Chondrocyte (in vitro differentiated cells): Measurements from ENCODE around the gene SLC16A8. TPM values are rescaled to one million over a fixed set of nuclear protein-coding genes. Genes with fewer than 3 reads are reported as not detected.

Source experiments
- DNase-seq: peaks from one replicate; pipeline ENCODE4 v3.0.0; 2021; ENCODE audit warnings: mixed read lengths, low spot score
- H3K27ac Mint-ChIP-seq: one replicate; pipeline ENCODE4 v1.8.0; 2021; ENCODE audit warnings: mild to moderate bottlenecking, moderate library complexity, mixed read lengths; ENCODE audit not compliant: unreplicated experiment
- H3K27me3 Mint-ChIP-seq: 2 replicates; pipeline ENCODE4 v1.8.0; 2021; ENCODE audit warnings: low read depth, mixed read lengths
- H3K36me3 Mint-ChIP-seq: 2 replicates; pipeline ENCODE4 v1.8.0; 2021; ENCODE audit warnings: low read depth, mixed read lengths
- H3K4me1 Mint-ChIP-seq: 2 replicates; pipeline ENCODE4 v1.8.0; 2021; ENCODE audit warnings: low read depth, mild to moderate bottlenecking, mixed read lengths
- H3K4me3 Mint-ChIP-seq: one replicate; pipeline ENCODE4 v1.8.0; 2021; ENCODE audit warnings: mild to moderate bottlenecking, moderate library complexity, mixed read lengths; ENCODE audit not compliant: unreplicated experiment
- H3K9me3 Mint-ChIP-seq: 2 replicates; pipeline ENCODE4 v1.8.0; 2021; ENCODE audit warnings: low read depth, mixed read lengths
- CTCF ChIP-seq: fragments of 200-600 bp; sonication (generic); IDR thresholded peaks from 2 replicates; pipeline ENCODE4 v1.5.0; 2021; ENCODE audit warnings: antibody characterized with exemption, mild to moderate bottlenecking, moderate library complexity
- total RNA-seq: library from RNA; stranded (reverse); gene quantifications from 3 replicates; pipeline ENCODE4 v1.2.1, GENCODE V29; 2021

Gene SLC16A8
- total RNA-seq, 1 donor from 2014 or later: 0.50 TPM

GRCh38 chr22:38036392-38037062, 47.5 kb downstream of the SLC16A8 start:
- H3K36me3 Mint-ChIP-seq: no peaks in the 10 kb centered on the region
- no peak overlapping the region for H3K4me3 Mint-ChIP-seq
- no peaks in the 10 kb centered on the region for H3K9me3 Mint-ChIP-seq
- H3K27me3 Mint-ChIP-seq: no peaks in the 10 kb centered on the region
- H3K27ac Mint-ChIP-seq: peak overlapping the region; percentile 43
- peaks cover 32% of the 10 kb centered on the region for H3K4me1 Mint-ChIP-seq
- DNase-seq: no peak
- no peak for TF ChIP-seq CTCF

GRCh38 chr22:38035530-38035885, 48.5 kb downstream of the SLC16A8 start:
- Mint-ChIP-seq H3K9me3 (no peaks in the 10 kb centered on the region), H3K36me3 (no peaks in the 10 kb centered on the region), H3K27me3 (no peaks in the 10 kb centered on the region), H3K4me1 (peaks cover 32% of the 10 kb centered on the region), H3K27ac (no peak overlapping the region), H3K4me3 (no peak overlapping the region)
- no peak for DNase-seq
- no peak for TF ChIP-seq CTCF

- H3K4me1 Mint-ChIP-seq: peaks cover 32% of the 10 kb centered on the region
- H3K9me3 Mint-ChIP-seq: no peaks in the 10 kb centered on the region
- no peak for DNase-seq
- no peaks in the 10 kb centered on the region for H3K27me3 Mint-ChIP-seq
- H3K27ac Mint-ChIP-seq: peak overlapping the region; percentile 59
- H3K4me3 Mint-ChIP-seq: no peak overlapping the region
- no peak for TF ChIP-seq CTCF
- H3K36me3 Mint-ChIP-seq: no peaks in the 10 kb centered on the region
Measured at GRCh38 chr22:38034884-38035529, 49.0 kb downstream of the SLC16A8 start.

GRCh38 chr22:38034278-38034882, 49.6 kb downstream of the SLC16A8 start:
- H3K36me3 Mint-ChIP-seq: no peaks in the 10 kb centered on the region
- H3K4me1 Mint-ChIP-seq: peaks cover 32% of the 10 kb centered on the region
- no peak overlapping the region for H3K4me3 Mint-ChIP-seq
- peak overlapping the region; percentile 45 for H3K27ac Mint-ChIP-seq
- H3K9me3 Mint-ChIP-seq: no peaks in the 10 kb centered on the region
- no peaks in the 10 kb centered on the region for H3K27me3 Mint-ChIP-seq
- no peak for DNase-seq
- no peak for TF ChIP-seq CTCF

GRCh38 chr22:38033522-38034277, 50.3 kb downstream of the SLC16A8 start:
- TF ChIP-seq CTCF: no peak
- no peaks in the 10 kb centered on the region for H3K9me3 Mint-ChIP-seq
- no peak overlapping the region for H3K4me3 Mint-ChIP-seq
- H3K27ac Mint-ChIP-seq: peak overlapping the region; percentile 45
- no peaks in the 10 kb centered on the region for H3K36me3 Mint-ChIP-seq
- peaks cover 2% of the 10 kb centered on the region for H3K27me3 Mint-ChIP-seq
- peaks cover 27% of the 10 kb centered on the region for H3K4me1 Mint-ChIP-seq
- DNase-seq: no peak
